GM23338 (cell line): ENCODE data around the gene ISY1. TPM values are rescaled to one million over a fixed set of nuclear protein-coding genes. Genes with fewer than 3 reads are reported as not detected.

Experiments used
- ATAC-seq: fragments of 200-7000 bp; cut with Tn5 transposase; 3 replicates; pipeline ENCODE4 v1.9.1; 2020
- DNase-seq: peaks from one replicate; pipeline ENCODE4 v3.0.0-alpha.2; 2015; ENCODE audit warnings: low spot score
- H2AFZ ChIP-seq: fragments of 200-600 bp; sonication (generic); 2 replicates; pipeline ENCODE4 v1.8.0; 2016; ENCODE audit warnings: antibody characterized with exemption, mild to moderate bottlenecking, moderate library complexity
- H3F3A ChIP-seq: fragments of 200-600 bp; sonication (generic); replicated peaks from 2 replicates; pipeline ENCODE4 v1.8.0; 2017; ENCODE audit warnings: antibody characterized with exemption, mixed run types, low read depth
- H3K27ac ChIP-seq: fragments of 200-600 bp; sonication (generic); 2 replicates; pipeline ENCODE4 v1.6.1; 2016; ENCODE audit warnings: low read depth
- H3K27me3 ChIP-seq: fragments of 200-600 bp; sonication (generic); 2 replicates; pipeline ENCODE4 v1.8.0; 2016; ENCODE audit warnings: mild to moderate bottlenecking, mixed run types, moderate library complexity; ENCODE audit not compliant: insufficient read depth
- H3K36me3 ChIP-seq: fragments of 200-600 bp; sonication (generic); 2 replicates; pipeline ENCODE4 v1.8.0; 2016; ENCODE audit warnings: mild to moderate bottlenecking; ENCODE audit not compliant: insufficient read depth
- H3K4me1 ChIP-seq: fragments of 200-600 bp; sonication (generic); 2 replicates; pipeline ENCODE4 v1.8.0; 2016; ENCODE audit warnings: mild to moderate bottlenecking, moderate library complexity; ENCODE audit not compliant: insufficient read depth
- H3K4me2 ChIP-seq: fragments of 200-600 bp; sonication (generic); 2 replicates; pipeline ENCODE4 v1.7.1; 2017; ENCODE audit warnings: mixed run types
- H3K4me3 ChIP-seq: fragments of 200-600 bp; sonication (generic); 2 replicates; pipeline ENCODE4 v1.6.1; 2016; ENCODE audit warnings: mixed run types
- H3K79me2 ChIP-seq: fragments of 200-600 bp; sonication (generic); replicated peaks from 2 replicates; pipeline ENCODE4 v1.8.0; 2017; ENCODE audit warnings: mild to moderate bottlenecking; ENCODE audit not compliant: insufficient read depth
- H3K9me2 ChIP-seq: fragments of 200-600 bp; sonication (generic); 2 replicates; pipeline ENCODE4 v1.8.0; 2017; ENCODE audit not compliant: insufficient read depth
- H4K20me1 ChIP-seq: fragments of 200-600 bp; sonication (generic); replicated peaks from 2 replicates; pipeline ENCODE4 v1.8.0; 2017; ENCODE audit warnings: mild to moderate bottlenecking; ENCODE audit not compliant: insufficient read depth
- H3K27ac Mint-ChIP-seq: 2 replicates; pipeline ENCODE4 v1.8.0; 2020; ENCODE audit warnings: inconsistent platforms, mild to moderate bottlenecking, moderate library complexity, mixed read lengths
- H3K27me3 Mint-ChIP-seq: 3 replicates; pipeline ENCODE4 v1.8.0; 2022; ENCODE audit warnings: low read depth, mild to moderate bottlenecking, moderate library complexity, mixed read lengths, inconsistent platforms; ENCODE audit not compliant: insufficient read depth, poor library complexity
- H3K36me3 Mint-ChIP-seq: 3 replicates; pipeline ENCODE4 v1.8.0; 2021; ENCODE audit warnings: low read depth, mild to moderate bottlenecking, inconsistent platforms, moderate library complexity, mixed read lengths
- H3K4me1 Mint-ChIP-seq: 3 replicates; pipeline ENCODE4 v1.8.0; 2020; ENCODE audit warnings: mild to moderate bottlenecking, inconsistent platforms, mixed read lengths
- H3K4me3 Mint-ChIP-seq: 3 replicates; pipeline ENCODE4 v1.8.0; 2021; ENCODE audit warnings: moderate library complexity, mild to moderate bottlenecking, inconsistent platforms, mixed read lengths
- H3K9me3 Mint-ChIP-seq: 3 replicates; pipeline ENCODE4 v1.8.0; 2020; ENCODE audit warnings: moderate library complexity, mild to moderate bottlenecking, inconsistent platforms, mixed read lengths
- CREB1 ChIP-seq: fragments of 250-450 bp; sonication (Bioruptor Pico); IDR thresholded peaks from 2 replicates; pipeline ENCODE4 v1.5.0; 2020; ENCODE audit warnings: low read depth, mild to moderate bottlenecking, moderate library complexity
- JUNB ChIP-seq: IDR thresholded peaks from one replicate; pipeline ENCODE4 v1.6.1; 2016; ENCODE audit warnings: antibody characterized with exemption; ENCODE audit not compliant: unreplicated experiment
- NANOG ChIP-seq: IDR thresholded peaks from 2 replicates; pipeline ENCODE4 v1.6.1; 2016; ENCODE audit warnings: antibody characterized with exemption, borderline replicate concordance
- STAT1 ChIP-seq: IDR thresholded peaks from one replicate; pipeline ENCODE4 v1.6.1; 2016; ENCODE audit warnings: antibody characterized with exemption; ENCODE audit not compliant: unreplicated experiment
- ZNF114 ChIP-seq: fragments of 250-450 bp; sonication (Bioruptor Pico); IDR thresholded peaks from 2 replicates; pipeline ENCODE4 v1.5.0; 2020; ENCODE audit warnings: mild to moderate bottlenecking, moderate library complexity
- ZNF331 ChIP-seq: fragments of 250-450 bp; sonication (Bioruptor Pico); IDR thresholded peaks from 2 replicates; pipeline ENCODE4 v1.5.0; 2020; ENCODE audit warnings: low read depth, mild to moderate bottlenecking, moderate library complexity
- polyA plus RNA-seq: library from polyadenylated mRNA; unstranded; fragments of >200 nt; fragmentation: Nextera tagmentation; extraction: Ambion mirVana; gene quantifications from 2 replicates; pipeline ENCODE4 v1.2.1, GENCODE V29; 2016
- total RNA-seq: library from RNA; depleted of rRNA; stranded (reverse); fragments of >200 nt; shearing (Covaris generic); gene quantifications from 2 replicates; pipeline ENCODE4 v1.2.3, GENCODE V29; 2014
- TF ChIP-seq, protein P1 (sequence below): fragments of 250-450 bp; sonication (Bioruptor Pico); IDR thresholded peaks from 2 replicates; pipeline ENCODE4 v1.5.0; 2020; ENCODE audit warnings: mild to moderate bottlenecking, moderate library complexity
- TF ChIP-seq, protein P2 (sequence below), 2 experiments: fragments of 200-600 bp in 1 of 2; sonication (generic) in 1 of 2; conservative IDR thresholded peaks; 2 replicates each; pipeline versions ENCODE4 v1.5.1 to v1.6.1; 2016 to 2017; ENCODE audit warnings: antibody characterized with exemption in 2 of 2, low read depth in 2 of 2, mild to moderate bottlenecking in 2 of 2, moderate library complexity in 1 of 2
- TF ChIP-seq, protein P3 (sequence below): IDR thresholded peaks from 2 replicates; pipeline ENCODE4 v1.6.1; 2016; ENCODE audit warnings: antibody characterized with exemption
- TF ChIP-seq, protein P4 (sequence below): IDR thresholded peaks from one replicate; pipeline ENCODE4 v1.6.1; 2018; ENCODE audit warnings: antibody characterized with exemption; ENCODE audit not compliant: unreplicated experiment

Gene ISY1
- total and polyA plus RNA-seq, 2 experiments from 2014 or later, result 11.3 to 23.6 TPM

DNA sequence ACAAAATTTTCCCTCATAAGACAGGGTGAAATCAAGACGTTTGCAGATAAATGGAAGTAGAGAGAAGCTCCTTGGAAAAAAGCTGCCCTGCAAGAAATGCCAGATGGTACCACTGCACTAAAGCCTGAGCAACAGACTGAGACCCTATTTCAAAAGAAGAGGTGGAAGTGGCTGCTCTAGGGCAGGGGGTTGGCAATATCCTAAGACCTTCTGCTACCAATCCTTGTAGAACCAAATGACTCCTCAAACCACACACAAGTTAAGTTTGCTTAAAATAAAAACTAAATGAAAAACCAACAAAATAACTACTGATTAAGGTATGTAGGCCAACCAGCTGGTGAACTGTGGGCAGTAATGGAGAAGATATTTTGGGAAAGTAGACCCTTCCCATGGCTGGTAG, 60.6 kb downstream of the ISY1 start (continued):
- TF ChIP-seq, protein P1, sequence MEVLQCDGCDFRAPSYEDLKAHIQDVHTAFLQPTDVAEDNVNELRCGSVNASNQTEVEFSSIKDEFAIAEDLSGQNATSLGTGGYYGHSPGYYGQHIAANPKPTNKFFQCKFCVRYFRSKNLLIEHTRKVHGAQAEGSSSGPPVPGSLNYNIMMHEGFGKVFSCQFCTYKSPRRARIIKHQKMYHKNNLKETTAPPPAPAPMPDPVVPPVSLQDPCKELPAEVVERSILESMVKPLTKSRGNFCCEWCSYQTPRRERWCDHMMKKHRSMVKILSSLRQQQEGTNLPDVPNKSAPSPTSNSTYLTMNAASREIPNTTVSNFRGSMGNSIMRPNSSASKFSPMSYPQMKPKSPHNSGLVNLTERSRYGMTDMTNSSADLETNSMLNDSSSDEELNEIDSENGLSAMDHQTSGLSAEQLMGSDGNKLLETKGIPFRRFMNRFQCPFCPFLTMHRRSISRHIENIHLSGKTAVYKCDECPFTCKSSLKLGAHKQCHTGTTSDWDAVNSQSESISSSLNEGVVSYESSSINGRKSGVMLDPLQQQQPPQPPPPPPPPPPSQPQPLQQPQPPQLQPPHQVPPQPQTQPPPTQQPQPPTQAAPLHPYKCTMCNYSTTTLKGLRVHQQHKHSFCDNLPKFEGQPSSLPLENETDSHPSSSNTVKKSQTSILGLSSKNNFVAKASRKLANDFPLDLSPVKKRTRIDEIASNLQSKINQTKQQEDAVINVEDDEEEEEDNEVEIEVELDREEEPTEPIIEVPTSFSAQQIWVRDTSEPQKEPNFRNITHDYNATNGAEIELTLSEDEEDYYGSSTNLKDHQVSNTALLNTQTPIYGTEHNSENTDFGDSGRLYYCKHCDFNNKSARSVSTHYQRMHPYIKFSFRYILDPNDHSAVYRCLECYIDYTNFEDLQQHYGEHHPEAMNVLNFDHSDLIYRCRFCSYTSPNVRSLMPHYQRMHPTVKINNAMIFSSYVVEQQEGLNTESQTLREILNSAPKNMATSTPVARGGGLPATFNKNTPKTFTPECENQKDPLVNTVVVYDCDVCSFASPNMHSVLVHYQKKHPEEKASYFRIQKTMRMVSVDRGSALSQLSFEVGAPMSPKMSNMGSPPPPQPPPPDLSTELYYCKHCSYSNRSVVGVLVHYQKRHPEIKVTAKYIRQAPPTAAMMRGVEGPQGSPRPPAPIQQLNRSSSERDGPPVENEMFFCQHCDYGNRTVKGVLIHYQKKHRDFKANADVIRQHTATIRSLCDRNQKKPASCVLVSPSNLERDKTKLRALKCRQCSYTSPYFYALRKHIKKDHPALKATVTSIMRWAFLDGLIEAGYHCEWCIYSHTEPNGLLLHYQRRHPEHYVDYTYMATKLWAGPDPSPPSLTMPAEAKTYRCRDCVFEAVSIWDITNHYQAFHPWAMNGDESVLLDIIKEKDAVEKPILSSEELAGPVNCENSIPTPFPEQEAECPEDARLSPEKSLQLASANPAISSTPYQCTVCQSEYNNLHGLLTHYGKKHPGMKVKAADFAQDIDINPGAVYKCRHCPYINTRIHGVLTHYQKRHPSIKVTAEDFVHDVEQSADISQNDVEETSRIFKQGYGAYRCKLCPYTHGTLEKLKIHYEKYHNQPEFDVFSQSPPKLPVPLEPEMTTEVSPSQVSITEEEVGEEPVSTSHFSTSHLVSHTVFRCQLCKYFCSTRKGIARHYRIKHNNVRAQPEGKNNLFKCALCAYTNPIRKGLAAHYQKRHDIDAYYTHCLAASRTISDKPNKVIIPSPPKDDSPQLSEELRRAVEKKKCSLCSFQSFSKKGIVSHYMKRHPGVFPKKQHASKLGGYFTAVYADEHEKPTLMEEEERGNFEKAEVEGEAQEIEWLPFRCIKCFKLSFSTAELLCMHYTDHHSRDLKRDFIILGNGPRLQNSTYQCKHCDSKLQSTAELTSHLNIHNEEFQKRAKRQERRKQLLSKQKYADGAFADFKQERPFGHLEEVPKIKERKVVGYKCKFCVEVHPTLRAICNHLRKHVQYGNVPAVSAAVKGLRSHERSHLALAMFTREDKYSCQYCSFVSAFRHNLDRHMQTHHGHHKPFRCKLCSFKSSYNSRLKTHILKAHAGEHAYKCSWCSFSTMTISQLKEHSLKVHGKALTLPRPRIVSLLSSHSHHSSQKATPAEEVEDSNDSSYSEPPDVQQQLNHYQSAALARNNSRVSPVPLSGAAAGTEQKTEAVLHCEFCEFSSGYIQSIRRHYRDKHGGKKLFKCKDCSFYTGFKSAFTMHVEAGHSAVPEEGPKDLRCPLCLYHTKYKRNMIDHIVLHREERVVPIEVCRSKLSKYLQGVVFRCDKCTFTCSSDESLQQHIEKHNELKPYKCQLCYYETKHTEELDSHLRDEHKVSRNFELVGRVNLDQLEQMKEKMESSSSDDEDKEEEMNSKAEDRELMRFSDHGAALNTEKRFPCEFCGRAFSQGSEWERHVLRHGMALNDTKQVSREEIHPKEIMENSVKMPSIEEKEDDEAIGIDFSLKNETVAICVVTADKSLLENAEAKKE (CRISPR knock-in tag), result no peak
- TF ChIP-seq, protein P2, sequence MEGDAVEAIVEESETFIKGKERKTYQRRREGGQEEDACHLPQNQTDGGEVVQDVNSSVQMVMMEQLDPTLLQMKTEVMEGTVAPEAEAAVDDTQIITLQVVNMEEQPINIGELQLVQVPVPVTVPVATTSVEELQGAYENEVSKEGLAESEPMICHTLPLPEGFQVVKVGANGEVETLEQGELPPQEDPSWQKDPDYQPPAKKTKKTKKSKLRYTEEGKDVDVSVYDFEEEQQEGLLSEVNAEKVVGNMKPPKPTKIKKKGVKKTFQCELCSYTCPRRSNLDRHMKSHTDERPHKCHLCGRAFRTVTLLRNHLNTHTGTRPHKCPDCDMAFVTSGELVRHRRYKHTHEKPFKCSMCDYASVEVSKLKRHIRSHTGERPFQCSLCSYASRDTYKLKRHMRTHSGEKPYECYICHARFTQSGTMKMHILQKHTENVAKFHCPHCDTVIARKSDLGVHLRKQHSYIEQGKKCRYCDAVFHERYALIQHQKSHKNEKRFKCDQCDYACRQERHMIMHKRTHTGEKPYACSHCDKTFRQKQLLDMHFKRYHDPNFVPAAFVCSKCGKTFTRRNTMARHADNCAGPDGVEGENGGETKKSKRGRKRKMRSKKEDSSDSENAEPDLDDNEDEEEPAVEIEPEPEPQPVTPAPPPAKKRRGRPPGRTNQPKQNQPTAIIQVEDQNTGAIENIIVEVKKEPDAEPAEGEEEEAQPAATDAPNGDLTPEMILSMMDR (conservative IDR thresholded peaks at IDR 0.05; ENCODE audit: low read depth in 2 of 2), result no peak
- no peak for TF ChIP-seq ZNF114
- no peak for TF ChIP-seq NANOG
- no peak for TF ChIP-seq CREB1 (CRISPR knock-in tag)
- no peak for TF ChIP-seq ZNF331 (CRISPR knock-in tag)
- no peak for TF ChIP-seq JUNB
- no peak for TF ChIP-seq STAT1

DNA sequence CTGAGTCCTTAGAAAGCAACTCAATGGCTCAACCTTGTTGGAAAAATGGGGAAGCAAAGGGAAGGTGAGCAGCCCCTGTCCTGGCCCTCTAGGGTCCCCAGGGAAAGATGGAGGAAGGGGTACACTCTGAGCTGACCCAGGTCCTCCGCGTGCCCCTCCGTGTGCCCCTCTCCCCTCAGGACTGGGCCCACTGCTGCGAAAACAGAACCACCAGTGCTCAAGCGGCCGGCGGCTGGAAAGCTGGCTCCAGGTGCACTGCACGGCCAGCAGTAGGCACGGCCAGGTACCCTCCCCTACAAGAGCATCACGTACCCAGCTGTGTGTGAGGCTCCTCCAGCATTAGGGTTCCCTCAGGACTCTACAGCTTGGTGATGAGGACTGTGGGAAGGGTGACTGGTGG, 65.6 kb downstream of the ISY1 start:
- ATAC-seq, result no peak
- peaks cover 4% of the 10 kb centered on the region; the same call in 1 of the 2 replicates for H4K20me1 ChIP-seq
- DNase-seq, result no peak

More for the DNA sequence above, 65.6 kb downstream of the ISY1 start:
- no peak overlapping the region for H3K27ac ChIP-seq
- H3K36me3 Mint-ChIP-seq, result peaks cover 13% of the 10 kb centered on the region
- no peak overlapping the region for H3K4me3 Mint-ChIP-seq
- no peak overlapping the region for H3K4me2 ChIP-seq
- no peak overlapping the region for H3K4me3 ChIP-seq
- peaks cover 33% of the 10 kb centered on the region for H3K79me2 ChIP-seq
- H2AFZ ChIP-seq, result no peak overlapping the region
- H3K27me3 ChIP-seq, result no peaks in the 10 kb centered on the region
- peaks cover 6% of the 10 kb centered on the region for H3K27me3 Mint-ChIP-seq
- no peaks in the 10 kb centered on the region for H3K4me1 ChIP-seq
- no peak overlapping the region for H3K27ac Mint-ChIP-seq
- peaks cover 4% of the 10 kb centered on the region; the same call in 1 of the 2 replicates for H3K36me3 ChIP-seq
- H3K9me2 ChIP-seq, result no peaks in the 10 kb centered on the region
- H3F3A ChIP-seq, result no peaks in the 10 kb centered on the region
- no peaks in the 10 kb centered on the region for H3K4me1 Mint-ChIP-seq
- TF ChIP-seq STAT1 (no peak), CREB1 (CRISPR knock-in tag) (no peak), ZNF331 (CRISPR knock-in tag) (no peak), ZNF114 (no peak), JUNB (no peak)
- TF ChIP-seq, protein P3, sequence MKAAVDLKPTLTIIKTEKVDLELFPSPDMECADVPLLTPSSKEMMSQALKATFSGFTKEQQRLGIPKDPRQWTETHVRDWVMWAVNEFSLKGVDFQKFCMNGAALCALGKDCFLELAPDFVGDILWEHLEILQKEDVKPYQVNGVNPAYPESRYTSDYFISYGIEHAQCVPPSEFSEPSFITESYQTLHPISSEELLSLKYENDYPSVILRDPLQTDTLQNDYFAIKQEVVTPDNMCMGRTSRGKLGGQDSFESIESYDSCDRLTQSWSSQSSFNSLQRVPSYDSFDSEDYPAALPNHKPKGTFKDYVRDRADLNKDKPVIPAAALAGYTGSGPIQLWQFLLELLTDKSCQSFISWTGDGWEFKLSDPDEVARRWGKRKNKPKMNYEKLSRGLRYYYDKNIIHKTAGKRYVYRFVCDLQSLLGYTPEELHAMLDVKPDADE, result no peak
- TF ChIP-seq, protein P4, sequence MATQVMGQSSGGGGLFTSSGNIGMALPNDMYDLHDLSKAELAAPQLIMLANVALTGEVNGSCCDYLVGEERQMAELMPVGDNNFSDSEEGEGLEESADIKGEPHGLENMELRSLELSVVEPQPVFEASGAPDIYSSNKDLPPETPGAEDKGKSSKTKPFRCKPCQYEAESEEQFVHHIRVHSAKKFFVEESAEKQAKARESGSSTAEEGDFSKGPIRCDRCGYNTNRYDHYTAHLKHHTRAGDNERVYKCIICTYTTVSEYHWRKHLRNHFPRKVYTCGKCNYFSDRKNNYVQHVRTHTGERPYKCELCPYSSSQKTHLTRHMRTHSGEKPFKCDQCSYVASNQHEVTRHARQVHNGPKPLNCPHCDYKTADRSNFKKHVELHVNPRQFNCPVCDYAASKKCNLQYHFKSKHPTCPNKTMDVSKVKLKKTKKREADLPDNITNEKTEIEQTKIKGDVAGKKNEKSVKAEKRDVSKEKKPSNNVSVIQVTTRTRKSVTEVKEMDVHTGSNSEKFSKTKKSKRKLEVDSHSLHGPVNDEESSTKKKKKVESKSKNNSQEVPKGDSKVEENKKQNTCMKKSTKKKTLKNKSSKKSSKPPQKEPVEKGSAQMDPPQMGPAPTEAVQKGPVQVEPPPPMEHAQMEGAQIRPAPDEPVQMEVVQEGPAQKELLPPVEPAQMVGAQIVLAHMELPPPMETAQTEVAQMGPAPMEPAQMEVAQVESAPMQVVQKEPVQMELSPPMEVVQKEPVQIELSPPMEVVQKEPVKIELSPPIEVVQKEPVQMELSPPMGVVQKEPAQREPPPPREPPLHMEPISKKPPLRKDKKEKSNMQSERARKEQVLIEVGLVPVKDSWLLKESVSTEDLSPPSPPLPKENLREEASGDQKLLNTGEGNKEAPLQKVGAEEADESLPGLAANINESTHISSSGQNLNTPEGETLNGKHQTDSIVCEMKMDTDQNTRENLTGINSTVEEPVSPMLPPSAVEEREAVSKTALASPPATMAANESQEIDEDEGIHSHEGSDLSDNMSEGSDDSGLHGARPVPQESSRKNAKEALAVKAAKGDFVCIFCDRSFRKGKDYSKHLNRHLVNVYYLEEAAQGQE, result no peak
- no peaks in the 10 kb centered on the region for H3K9me3 Mint-ChIP-seq
